OCI-LY3 (cell line): Measurements from ENCODE around the gene ERI3.

ENCODE experiments used
- EZH2phosphoT487 ChIP-seq: fragments of 200-600 bp; shearing (Covaris generic); IDR thresholded peaks from 2 replicates; pipeline ENCODE4 v1.6.1; 2018; ENCODE audit warnings: antibody characterized with exemption, mixed run types, low read depth
- TF ChIP-seq, protein P1 (sequence below): fragments of 200-600, 300-600 bp; sonication (generic); IDR thresholded peaks from 2 replicates; pipeline ENCODE4 v1.5.1; 2014; ENCODE audit warnings: antibody characterized with exemption, low read length, low read depth

- TF ChIP-seq, protein P1, sequence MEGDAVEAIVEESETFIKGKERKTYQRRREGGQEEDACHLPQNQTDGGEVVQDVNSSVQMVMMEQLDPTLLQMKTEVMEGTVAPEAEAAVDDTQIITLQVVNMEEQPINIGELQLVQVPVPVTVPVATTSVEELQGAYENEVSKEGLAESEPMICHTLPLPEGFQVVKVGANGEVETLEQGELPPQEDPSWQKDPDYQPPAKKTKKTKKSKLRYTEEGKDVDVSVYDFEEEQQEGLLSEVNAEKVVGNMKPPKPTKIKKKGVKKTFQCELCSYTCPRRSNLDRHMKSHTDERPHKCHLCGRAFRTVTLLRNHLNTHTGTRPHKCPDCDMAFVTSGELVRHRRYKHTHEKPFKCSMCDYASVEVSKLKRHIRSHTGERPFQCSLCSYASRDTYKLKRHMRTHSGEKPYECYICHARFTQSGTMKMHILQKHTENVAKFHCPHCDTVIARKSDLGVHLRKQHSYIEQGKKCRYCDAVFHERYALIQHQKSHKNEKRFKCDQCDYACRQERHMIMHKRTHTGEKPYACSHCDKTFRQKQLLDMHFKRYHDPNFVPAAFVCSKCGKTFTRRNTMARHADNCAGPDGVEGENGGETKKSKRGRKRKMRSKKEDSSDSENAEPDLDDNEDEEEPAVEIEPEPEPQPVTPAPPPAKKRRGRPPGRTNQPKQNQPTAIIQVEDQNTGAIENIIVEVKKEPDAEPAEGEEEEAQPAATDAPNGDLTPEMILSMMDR, result no peak
- no peak for TF ChIP-seq EZH2phosphoT487
Measured at GRCh38 chr1:44315521-44315920, 39.5 kb downstream of the ERI3 start.
